Ovary (tissue), 3 donors: ENCODE measurements around the gene KIAA1217.

ENCODE experiments used
- CTCF ChIP-seq, 3 donors: fragments of 450-650 bp in 2 of 3; fragments of 200-600 bp in 1 of 3; IDR thresholded peaks; one replicate each; pipeline versions ENCODE4 v1.5.1 to v1.8.0; 2016 to 2022; ENCODE audit warnings: antibody characterized with exemption in 3 of 3, mild to moderate bottlenecking in 1 of 3
- EP300 ChIP-seq: sonication (generic); formaldehyde crosslinking; IDR thresholded peaks from one replicate; pipeline ENCODE4 v1.6.1; 2017; ENCODE audit warnings: antibody characterized with exemption
- POLR2A ChIP-seq: fragments of 450-650 bp; IDR thresholded peaks from one replicate; pipeline ENCODE4 v1.6.1; 2017; ENCODE audit warnings: antibody characterized with exemption, mild to moderate bottlenecking, moderate library complexity
- donor health status: DM: no; HTN: no; CAD: no.

GRCh38 chr10:24524314-24524713 lies 315.4 kb downstream of the KIAA1217 start:
- TF ChIP-seq POLR2A (no peak), CTCF (IDR thresholded peaks at IDR 0.05) (no peak), EP300 (no peak)
